GM23338 (cell line): Measurements from ENCODE around the gene GALNT16. TPM values are rescaled to one million over a fixed set of nuclear protein-coding genes. Genes with fewer than 3 reads are reported as not detected.
A peak's percentile ranks its signal among the peaks of the same experiment; 100 is the strongest.

Source experiments
- ATAC-seq: fragments of 200-7000 bp; cut with Tn5 transposase; 3 replicates; pipeline ENCODE4 v1.9.1; 2020
- DNase-seq: peaks from one replicate; pipeline ENCODE4 v3.0.0-alpha.2; 2015; ENCODE audit warnings: low spot score
- H2AFZ ChIP-seq: fragments of 200-600 bp; sonication (generic); 2 replicates; pipeline ENCODE4 v1.8.0; 2016; ENCODE audit warnings: antibody characterized with exemption, mild to moderate bottlenecking, moderate library complexity
- H3F3A ChIP-seq: fragments of 200-600 bp; sonication (generic); replicated peaks from 2 replicates; pipeline ENCODE4 v1.8.0; 2017; ENCODE audit warnings: antibody characterized with exemption, mixed run types, low read depth
- H3K27ac ChIP-seq: fragments of 200-600 bp; sonication (generic); 2 replicates; pipeline ENCODE4 v1.6.1; 2016; ENCODE audit warnings: low read depth
- H3K27me3 ChIP-seq: fragments of 200-600 bp; sonication (generic); 2 replicates; pipeline ENCODE4 v1.8.0; 2016; ENCODE audit warnings: mild to moderate bottlenecking, mixed run types, moderate library complexity; ENCODE audit not compliant: insufficient read depth
- H3K36me3 ChIP-seq: fragments of 200-600 bp; sonication (generic); 2 replicates; pipeline ENCODE4 v1.8.0; 2016; ENCODE audit warnings: mild to moderate bottlenecking; ENCODE audit not compliant: insufficient read depth
- H3K4me1 ChIP-seq: fragments of 200-600 bp; sonication (generic); 2 replicates; pipeline ENCODE4 v1.8.0; 2016; ENCODE audit warnings: mild to moderate bottlenecking, moderate library complexity; ENCODE audit not compliant: insufficient read depth
- H3K4me2 ChIP-seq: fragments of 200-600 bp; sonication (generic); 2 replicates; pipeline ENCODE4 v1.7.1; 2017; ENCODE audit warnings: mixed run types
- H3K4me3 ChIP-seq: fragments of 200-600 bp; sonication (generic); 2 replicates; pipeline ENCODE4 v1.6.1; 2016; ENCODE audit warnings: mixed run types
- H3K79me2 ChIP-seq: fragments of 200-600 bp; sonication (generic); replicated peaks from 2 replicates; pipeline ENCODE4 v1.8.0; 2017; ENCODE audit warnings: mild to moderate bottlenecking; ENCODE audit not compliant: insufficient read depth
- H3K9me2 ChIP-seq: fragments of 200-600 bp; sonication (generic); 2 replicates; pipeline ENCODE4 v1.8.0; 2017; ENCODE audit not compliant: insufficient read depth
- H4K20me1 ChIP-seq: fragments of 200-600 bp; sonication (generic); replicated peaks from 2 replicates; pipeline ENCODE4 v1.8.0; 2017; ENCODE audit warnings: mild to moderate bottlenecking; ENCODE audit not compliant: insufficient read depth
- H3K27ac Mint-ChIP-seq: 2 replicates; pipeline ENCODE4 v1.8.0; 2020; ENCODE audit warnings: inconsistent platforms, mild to moderate bottlenecking, moderate library complexity, mixed read lengths
- H3K27me3 Mint-ChIP-seq: 3 replicates; pipeline ENCODE4 v1.8.0; 2022; ENCODE audit warnings: low read depth, mild to moderate bottlenecking, moderate library complexity, mixed read lengths, inconsistent platforms; ENCODE audit not compliant: insufficient read depth, poor library complexity
- H3K36me3 Mint-ChIP-seq: 3 replicates; pipeline ENCODE4 v1.8.0; 2021; ENCODE audit warnings: low read depth, mild to moderate bottlenecking, inconsistent platforms, moderate library complexity, mixed read lengths
- H3K4me1 Mint-ChIP-seq: 3 replicates; pipeline ENCODE4 v1.8.0; 2020; ENCODE audit warnings: mild to moderate bottlenecking, inconsistent platforms, mixed read lengths
- H3K4me3 Mint-ChIP-seq: 3 replicates; pipeline ENCODE4 v1.8.0; 2021; ENCODE audit warnings: moderate library complexity, mild to moderate bottlenecking, inconsistent platforms, mixed read lengths
- H3K9me3 Mint-ChIP-seq: 3 replicates; pipeline ENCODE4 v1.8.0; 2020; ENCODE audit warnings: moderate library complexity, mild to moderate bottlenecking, inconsistent platforms, mixed read lengths
- CREB1 ChIP-seq: fragments of 250-450 bp; sonication (Bioruptor Pico); IDR thresholded peaks from 2 replicates; pipeline ENCODE4 v1.5.0; 2020; ENCODE audit warnings: low read depth, mild to moderate bottlenecking, moderate library complexity
- EZH2 ChIP-seq: fragments of 200-600 bp; sonication (generic); IDR thresholded peaks from one replicate; pipeline ENCODE4 v1.8.0; 2017; ENCODE audit warnings: antibody characterized with exemption, mild to moderate bottlenecking, low read depth; ENCODE audit not compliant: unreplicated experiment
- EZH2phosphoT487 ChIP-seq: fragments of 200-600 bp; sonication (generic); IDR thresholded peaks from one replicate; pipeline ENCODE4 v1.8.1; 2018; ENCODE audit warnings: antibody characterized with exemption; ENCODE audit not compliant: unreplicated experiment
- JUNB ChIP-seq: IDR thresholded peaks from one replicate; pipeline ENCODE4 v1.6.1; 2016; ENCODE audit warnings: antibody characterized with exemption; ENCODE audit not compliant: unreplicated experiment
- STAT1 ChIP-seq: IDR thresholded peaks from one replicate; pipeline ENCODE4 v1.6.1; 2016; ENCODE audit warnings: antibody characterized with exemption; ENCODE audit not compliant: unreplicated experiment
- ZNF114 ChIP-seq: fragments of 250-450 bp; sonication (Bioruptor Pico); IDR thresholded peaks from 2 replicates; pipeline ENCODE4 v1.5.0; 2020; ENCODE audit warnings: mild to moderate bottlenecking, moderate library complexity
- polyA plus RNA-seq: library from polyadenylated mRNA; unstranded; fragments of >200 nt; fragmentation: Nextera tagmentation; extraction: Ambion mirVana; gene quantifications from 2 replicates; pipeline ENCODE4 v1.2.1, GENCODE V29; 2016
- total RNA-seq: library from RNA; depleted of rRNA; stranded (reverse); fragments of >200 nt; shearing (Covaris generic); gene quantifications from 2 replicates; pipeline ENCODE4 v1.2.3, GENCODE V29; 2014
- TF ChIP-seq, protein P1 (sequence below): fragments of 250-450 bp; sonication (Bioruptor Pico); IDR thresholded peaks from 2 replicates; pipeline ENCODE4 v1.5.0; 2020; ENCODE audit warnings: mild to moderate bottlenecking, moderate library complexity
- TF ChIP-seq, protein P2 (sequence below), 2 experiments: fragments of 200-600 bp in 1 of 2; sonication (generic) in 1 of 2; conservative IDR thresholded peaks; 2 replicates each; pipeline versions ENCODE4 v1.5.1 to v1.6.1; 2016 to 2017; ENCODE audit warnings: antibody characterized with exemption in 2 of 2, low read depth in 2 of 2, mild to moderate bottlenecking in 2 of 2, moderate library complexity in 1 of 2
- TF ChIP-seq, protein P3 (sequence below): IDR thresholded peaks from one replicate; pipeline ENCODE4 v1.6.1; 2018; ENCODE audit warnings: antibody characterized with exemption; ENCODE audit not compliant: unreplicated experiment
- TF ChIP-seq, protein P4 (sequence below): IDR thresholded peaks from 2 replicates; pipeline ENCODE4 v1.6.1; 2016; ENCODE audit warnings: antibody characterized with exemption

GALNT16 gene
- total and polyA plus RNA-seq, 2 experiments from 2014 or later, result 1.5 to 2.9 TPM

DNA sequence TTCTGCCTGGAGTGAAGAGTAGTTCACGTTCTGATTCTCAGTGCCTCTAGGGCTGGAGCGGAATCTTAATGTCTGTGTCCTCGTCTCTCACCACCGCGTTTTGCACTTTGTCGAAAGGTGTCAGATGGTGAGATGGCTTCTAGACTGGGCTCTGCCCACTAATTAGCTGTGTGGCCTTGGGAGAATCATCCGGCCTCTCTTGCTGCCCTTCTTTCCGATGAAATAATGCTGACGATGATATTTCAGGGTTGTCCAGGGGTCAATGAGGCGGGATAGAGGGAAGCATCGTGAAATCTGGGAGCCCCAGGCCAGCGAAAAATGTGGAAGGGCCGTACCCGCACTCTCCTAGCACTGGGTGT lies 811 bp upstream of the GALNT16 start:
- Mint-ChIP-seq H3K9me3 (no peaks in the 10 kb centered on the region; the same call in 2 of the 3 replicates), H3K4me1 (peaks cover 25% of the 10 kb centered on the region), H3K27ac (no peak overlapping the region), H3K36me3 (no peaks in the 10 kb centered on the region; the same call in 2 of the 3 replicates), H3K27me3 (peaks cover 44% of the 10 kb centered on the region), H3K4me3 (peak overlapping the region; percentile 85)
- H3K27me3 ChIP-seq, result peaks cover 70% of the 10 kb centered on the region
- peak overlapping the region; percentile 99 for H2AFZ ChIP-seq
- ATAC-seq, result no peak
- peaks cover 13% of the 10 kb centered on the region for H3F3A ChIP-seq
- H3K4me1 ChIP-seq, result peaks cover 21% of the 10 kb centered on the region
- no peaks in the 10 kb centered on the region for H4K20me1 ChIP-seq
- H3K36me3 ChIP-seq, result no peaks in the 10 kb centered on the region
- H3K27ac ChIP-seq, result no peak overlapping the region
- TF ChIP-seq EZH2phosphoT487 (no peak), ZNF114 (CRISPR knock-in tag) (no peak), JUNB (no peak), STAT1 (no peak), EZH2 (no peak), CREB1 (CRISPR knock-in tag) (no peak)
- TF ChIP-seq, protein P1, sequence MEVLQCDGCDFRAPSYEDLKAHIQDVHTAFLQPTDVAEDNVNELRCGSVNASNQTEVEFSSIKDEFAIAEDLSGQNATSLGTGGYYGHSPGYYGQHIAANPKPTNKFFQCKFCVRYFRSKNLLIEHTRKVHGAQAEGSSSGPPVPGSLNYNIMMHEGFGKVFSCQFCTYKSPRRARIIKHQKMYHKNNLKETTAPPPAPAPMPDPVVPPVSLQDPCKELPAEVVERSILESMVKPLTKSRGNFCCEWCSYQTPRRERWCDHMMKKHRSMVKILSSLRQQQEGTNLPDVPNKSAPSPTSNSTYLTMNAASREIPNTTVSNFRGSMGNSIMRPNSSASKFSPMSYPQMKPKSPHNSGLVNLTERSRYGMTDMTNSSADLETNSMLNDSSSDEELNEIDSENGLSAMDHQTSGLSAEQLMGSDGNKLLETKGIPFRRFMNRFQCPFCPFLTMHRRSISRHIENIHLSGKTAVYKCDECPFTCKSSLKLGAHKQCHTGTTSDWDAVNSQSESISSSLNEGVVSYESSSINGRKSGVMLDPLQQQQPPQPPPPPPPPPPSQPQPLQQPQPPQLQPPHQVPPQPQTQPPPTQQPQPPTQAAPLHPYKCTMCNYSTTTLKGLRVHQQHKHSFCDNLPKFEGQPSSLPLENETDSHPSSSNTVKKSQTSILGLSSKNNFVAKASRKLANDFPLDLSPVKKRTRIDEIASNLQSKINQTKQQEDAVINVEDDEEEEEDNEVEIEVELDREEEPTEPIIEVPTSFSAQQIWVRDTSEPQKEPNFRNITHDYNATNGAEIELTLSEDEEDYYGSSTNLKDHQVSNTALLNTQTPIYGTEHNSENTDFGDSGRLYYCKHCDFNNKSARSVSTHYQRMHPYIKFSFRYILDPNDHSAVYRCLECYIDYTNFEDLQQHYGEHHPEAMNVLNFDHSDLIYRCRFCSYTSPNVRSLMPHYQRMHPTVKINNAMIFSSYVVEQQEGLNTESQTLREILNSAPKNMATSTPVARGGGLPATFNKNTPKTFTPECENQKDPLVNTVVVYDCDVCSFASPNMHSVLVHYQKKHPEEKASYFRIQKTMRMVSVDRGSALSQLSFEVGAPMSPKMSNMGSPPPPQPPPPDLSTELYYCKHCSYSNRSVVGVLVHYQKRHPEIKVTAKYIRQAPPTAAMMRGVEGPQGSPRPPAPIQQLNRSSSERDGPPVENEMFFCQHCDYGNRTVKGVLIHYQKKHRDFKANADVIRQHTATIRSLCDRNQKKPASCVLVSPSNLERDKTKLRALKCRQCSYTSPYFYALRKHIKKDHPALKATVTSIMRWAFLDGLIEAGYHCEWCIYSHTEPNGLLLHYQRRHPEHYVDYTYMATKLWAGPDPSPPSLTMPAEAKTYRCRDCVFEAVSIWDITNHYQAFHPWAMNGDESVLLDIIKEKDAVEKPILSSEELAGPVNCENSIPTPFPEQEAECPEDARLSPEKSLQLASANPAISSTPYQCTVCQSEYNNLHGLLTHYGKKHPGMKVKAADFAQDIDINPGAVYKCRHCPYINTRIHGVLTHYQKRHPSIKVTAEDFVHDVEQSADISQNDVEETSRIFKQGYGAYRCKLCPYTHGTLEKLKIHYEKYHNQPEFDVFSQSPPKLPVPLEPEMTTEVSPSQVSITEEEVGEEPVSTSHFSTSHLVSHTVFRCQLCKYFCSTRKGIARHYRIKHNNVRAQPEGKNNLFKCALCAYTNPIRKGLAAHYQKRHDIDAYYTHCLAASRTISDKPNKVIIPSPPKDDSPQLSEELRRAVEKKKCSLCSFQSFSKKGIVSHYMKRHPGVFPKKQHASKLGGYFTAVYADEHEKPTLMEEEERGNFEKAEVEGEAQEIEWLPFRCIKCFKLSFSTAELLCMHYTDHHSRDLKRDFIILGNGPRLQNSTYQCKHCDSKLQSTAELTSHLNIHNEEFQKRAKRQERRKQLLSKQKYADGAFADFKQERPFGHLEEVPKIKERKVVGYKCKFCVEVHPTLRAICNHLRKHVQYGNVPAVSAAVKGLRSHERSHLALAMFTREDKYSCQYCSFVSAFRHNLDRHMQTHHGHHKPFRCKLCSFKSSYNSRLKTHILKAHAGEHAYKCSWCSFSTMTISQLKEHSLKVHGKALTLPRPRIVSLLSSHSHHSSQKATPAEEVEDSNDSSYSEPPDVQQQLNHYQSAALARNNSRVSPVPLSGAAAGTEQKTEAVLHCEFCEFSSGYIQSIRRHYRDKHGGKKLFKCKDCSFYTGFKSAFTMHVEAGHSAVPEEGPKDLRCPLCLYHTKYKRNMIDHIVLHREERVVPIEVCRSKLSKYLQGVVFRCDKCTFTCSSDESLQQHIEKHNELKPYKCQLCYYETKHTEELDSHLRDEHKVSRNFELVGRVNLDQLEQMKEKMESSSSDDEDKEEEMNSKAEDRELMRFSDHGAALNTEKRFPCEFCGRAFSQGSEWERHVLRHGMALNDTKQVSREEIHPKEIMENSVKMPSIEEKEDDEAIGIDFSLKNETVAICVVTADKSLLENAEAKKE (CRISPR knock-in tag), result no peak
- TF ChIP-seq, protein P2, sequence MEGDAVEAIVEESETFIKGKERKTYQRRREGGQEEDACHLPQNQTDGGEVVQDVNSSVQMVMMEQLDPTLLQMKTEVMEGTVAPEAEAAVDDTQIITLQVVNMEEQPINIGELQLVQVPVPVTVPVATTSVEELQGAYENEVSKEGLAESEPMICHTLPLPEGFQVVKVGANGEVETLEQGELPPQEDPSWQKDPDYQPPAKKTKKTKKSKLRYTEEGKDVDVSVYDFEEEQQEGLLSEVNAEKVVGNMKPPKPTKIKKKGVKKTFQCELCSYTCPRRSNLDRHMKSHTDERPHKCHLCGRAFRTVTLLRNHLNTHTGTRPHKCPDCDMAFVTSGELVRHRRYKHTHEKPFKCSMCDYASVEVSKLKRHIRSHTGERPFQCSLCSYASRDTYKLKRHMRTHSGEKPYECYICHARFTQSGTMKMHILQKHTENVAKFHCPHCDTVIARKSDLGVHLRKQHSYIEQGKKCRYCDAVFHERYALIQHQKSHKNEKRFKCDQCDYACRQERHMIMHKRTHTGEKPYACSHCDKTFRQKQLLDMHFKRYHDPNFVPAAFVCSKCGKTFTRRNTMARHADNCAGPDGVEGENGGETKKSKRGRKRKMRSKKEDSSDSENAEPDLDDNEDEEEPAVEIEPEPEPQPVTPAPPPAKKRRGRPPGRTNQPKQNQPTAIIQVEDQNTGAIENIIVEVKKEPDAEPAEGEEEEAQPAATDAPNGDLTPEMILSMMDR (conservative IDR thresholded peaks at IDR 0.05; ENCODE audit: low read depth in 2 of 2), result no peak
- TF ChIP-seq, protein P3, sequence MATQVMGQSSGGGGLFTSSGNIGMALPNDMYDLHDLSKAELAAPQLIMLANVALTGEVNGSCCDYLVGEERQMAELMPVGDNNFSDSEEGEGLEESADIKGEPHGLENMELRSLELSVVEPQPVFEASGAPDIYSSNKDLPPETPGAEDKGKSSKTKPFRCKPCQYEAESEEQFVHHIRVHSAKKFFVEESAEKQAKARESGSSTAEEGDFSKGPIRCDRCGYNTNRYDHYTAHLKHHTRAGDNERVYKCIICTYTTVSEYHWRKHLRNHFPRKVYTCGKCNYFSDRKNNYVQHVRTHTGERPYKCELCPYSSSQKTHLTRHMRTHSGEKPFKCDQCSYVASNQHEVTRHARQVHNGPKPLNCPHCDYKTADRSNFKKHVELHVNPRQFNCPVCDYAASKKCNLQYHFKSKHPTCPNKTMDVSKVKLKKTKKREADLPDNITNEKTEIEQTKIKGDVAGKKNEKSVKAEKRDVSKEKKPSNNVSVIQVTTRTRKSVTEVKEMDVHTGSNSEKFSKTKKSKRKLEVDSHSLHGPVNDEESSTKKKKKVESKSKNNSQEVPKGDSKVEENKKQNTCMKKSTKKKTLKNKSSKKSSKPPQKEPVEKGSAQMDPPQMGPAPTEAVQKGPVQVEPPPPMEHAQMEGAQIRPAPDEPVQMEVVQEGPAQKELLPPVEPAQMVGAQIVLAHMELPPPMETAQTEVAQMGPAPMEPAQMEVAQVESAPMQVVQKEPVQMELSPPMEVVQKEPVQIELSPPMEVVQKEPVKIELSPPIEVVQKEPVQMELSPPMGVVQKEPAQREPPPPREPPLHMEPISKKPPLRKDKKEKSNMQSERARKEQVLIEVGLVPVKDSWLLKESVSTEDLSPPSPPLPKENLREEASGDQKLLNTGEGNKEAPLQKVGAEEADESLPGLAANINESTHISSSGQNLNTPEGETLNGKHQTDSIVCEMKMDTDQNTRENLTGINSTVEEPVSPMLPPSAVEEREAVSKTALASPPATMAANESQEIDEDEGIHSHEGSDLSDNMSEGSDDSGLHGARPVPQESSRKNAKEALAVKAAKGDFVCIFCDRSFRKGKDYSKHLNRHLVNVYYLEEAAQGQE, result no peak
- TF ChIP-seq, protein P4, sequence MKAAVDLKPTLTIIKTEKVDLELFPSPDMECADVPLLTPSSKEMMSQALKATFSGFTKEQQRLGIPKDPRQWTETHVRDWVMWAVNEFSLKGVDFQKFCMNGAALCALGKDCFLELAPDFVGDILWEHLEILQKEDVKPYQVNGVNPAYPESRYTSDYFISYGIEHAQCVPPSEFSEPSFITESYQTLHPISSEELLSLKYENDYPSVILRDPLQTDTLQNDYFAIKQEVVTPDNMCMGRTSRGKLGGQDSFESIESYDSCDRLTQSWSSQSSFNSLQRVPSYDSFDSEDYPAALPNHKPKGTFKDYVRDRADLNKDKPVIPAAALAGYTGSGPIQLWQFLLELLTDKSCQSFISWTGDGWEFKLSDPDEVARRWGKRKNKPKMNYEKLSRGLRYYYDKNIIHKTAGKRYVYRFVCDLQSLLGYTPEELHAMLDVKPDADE, result no peak
- DNase-seq, result no peak
- H3K4me2 ChIP-seq, result peak overlapping the region; percentile 89
- peak overlapping the region; percentile 80 for H3K4me3 ChIP-seq
- H3K79me2 ChIP-seq, result no peaks in the 10 kb centered on the region
- no peaks in the 10 kb centered on the region for H3K9me2 ChIP-seq
